ENCODE measurements around the gene PRADC1. TPM values are rescaled to one million over a fixed set of nuclear protein-coding genes. Genes with fewer than 3 reads are reported as not detected.

The PRADC1 gene
- total and polyA plus RNA-seq, 2 experiments from 2014 or later = 6.5 to 8.3 TPM

DNA sequence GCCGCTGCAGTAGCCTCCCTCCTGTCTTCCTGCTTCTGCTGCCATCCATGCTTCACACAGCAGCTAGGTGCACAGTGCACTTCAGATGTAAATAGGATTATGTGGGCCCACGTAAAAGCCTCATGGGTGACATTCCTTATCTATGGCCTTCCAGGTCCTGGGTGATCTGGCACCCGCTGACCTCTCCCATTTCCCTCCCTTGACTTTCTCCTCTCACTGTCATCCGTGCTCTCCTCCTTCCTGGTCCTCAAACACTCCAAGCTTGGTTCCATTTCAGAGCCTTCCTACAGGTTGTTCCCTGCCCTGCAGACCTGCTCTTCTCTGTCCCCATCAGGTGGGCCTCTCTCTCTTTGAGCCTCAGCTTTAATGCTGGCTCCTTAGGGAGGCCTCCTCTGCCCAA lies 23.0 kb downstream of the PRADC1 start:
- no peak overlapping the region for H3K27ac ChIP-seq (ENCODE audit: low read depth)
- ATAC-seq (no peak), DNase-seq (ENCODE audit: low spot score) (no peak)
- Mint-ChIP-seq H3K9me3 (no peaks in the 10 kb centered on the region), H3K27ac (no peak overlapping the region), H3K27me3 (ENCODE audit: insufficient read depth, low read depth, poor library complexity) (peaks cover 14% of the 10 kb centered on the region), H3K4me1 (peaks cover 16% of the 10 kb centered on the region; the same call in 2 of the 3 replicates), H3K4me3 (no peak overlapping the region), H3K36me3 (ENCODE audit: low read depth) (no peaks in the 10 kb centered on the region)
- no peaks in the 10 kb centered on the region for H3K9me2 ChIP-seq (ENCODE audit: insufficient read depth)
- no peaks in the 10 kb centered on the region for H3K36me3 ChIP-seq (ENCODE audit: insufficient read depth)
- peaks cover 6% of the 10 kb centered on the region for H3K79me2 ChIP-seq (replicated peaks; ENCODE audit: insufficient read depth)
- no peaks in the 10 kb centered on the region for H4K20me1 ChIP-seq (replicated peaks; ENCODE audit: insufficient read depth)
- H2AFZ ChIP-seq = no peak overlapping the region
- H3F3A ChIP-seq (replicated peaks; ENCODE audit: low read depth) = no peaks in the 10 kb centered on the region
- H3K27me3 ChIP-seq (ENCODE audit: insufficient read depth) = peaks cover 17% of the 10 kb centered on the region
- H3K4me3 ChIP-seq = no peak overlapping the region
- TF ChIP-seq NANOG (IDR thresholded peaks at IDR 0.05; ENCODE audit: borderline replicate concordance) = no peak
- TF ChIP-seq JUNB (IDR thresholded peaks at IDR 0.05; ENCODE audit: unreplicated experiment) = no peak
- TF ChIP-seq ZNF331 (CRISPR knock-in tag; IDR thresholded peaks at IDR 0.05; ENCODE audit: low read depth) = no peak
- TF ChIP-seq STAT1 (IDR thresholded peaks at IDR 0.05; ENCODE audit: unreplicated experiment) = no peak
- TF ChIP-seq ZNF462 (CRISPR knock-in tag; IDR thresholded peaks at IDR 0.05) = no peak
- TF ChIP-seq ETS1 (IDR thresholded peaks at IDR 0.05) = no peak
- no peak overlapping the region for H3K4me2 ChIP-seq
- H3K4me1 ChIP-seq (ENCODE audit: insufficient read depth) = peaks cover 5% of the 10 kb centered on the region; the same call in 1 of the 2 replicates

All from GM23338 (cell line).